Brain microvascular endothelial cell (primary cell): Measurements from ENCODE around the gene SERP2.

ENCODE experiments used
- DNase-seq: peaks from one replicate; pipeline ENCODE4 v3.0.0-alpha.2; 2020
- H3K27ac ChIP-seq: fragments of 250-450 bp; sonication (Bioruptor Pico); 2 replicates; pipeline ENCODE4 v1.5.1; 2020; ENCODE audit warnings: mild to moderate bottlenecking, moderate library complexity
- H3K27me3 ChIP-seq: fragments of 250-450 bp; sonication (Bioruptor Pico); replicated peaks from 2 replicates; pipeline ENCODE4 v1.5.1; 2020; ENCODE audit warnings: mild to moderate bottlenecking
- H3K36me3 ChIP-seq: fragments of 250-450 bp; sonication (Bioruptor Pico); replicated peaks from 2 replicates; pipeline ENCODE4 v1.5.1; 2020; ENCODE audit warnings: mild to moderate bottlenecking
- H3K4me3 ChIP-seq: 2 replicates; pipeline ENCODE4 v1.5.1; 2011; ENCODE audit warnings: low read depth, mild to moderate bottlenecking, control low read depth, low read length, moderate library complexity
- in situ Hi-C: cut with HindIII; loops from 2 replicates; pipeline ENCODE4 v1.10.0; 2017; ENCODE audit warnings: low sequenced_read_pairs, low pct_ligation_motif_present
- TF ChIP-seq, protein P1 (sequence below): IDR thresholded peaks from 2 replicates; pipeline ENCODE4 v1.5.1; 2011; ENCODE audit warnings: low read depth, mild to moderate bottlenecking, moderate library complexity, low read length, control low read depth, inconsistent platforms; ENCODE audit errors: missing control alignments

The SERP2 gene

DNA sequence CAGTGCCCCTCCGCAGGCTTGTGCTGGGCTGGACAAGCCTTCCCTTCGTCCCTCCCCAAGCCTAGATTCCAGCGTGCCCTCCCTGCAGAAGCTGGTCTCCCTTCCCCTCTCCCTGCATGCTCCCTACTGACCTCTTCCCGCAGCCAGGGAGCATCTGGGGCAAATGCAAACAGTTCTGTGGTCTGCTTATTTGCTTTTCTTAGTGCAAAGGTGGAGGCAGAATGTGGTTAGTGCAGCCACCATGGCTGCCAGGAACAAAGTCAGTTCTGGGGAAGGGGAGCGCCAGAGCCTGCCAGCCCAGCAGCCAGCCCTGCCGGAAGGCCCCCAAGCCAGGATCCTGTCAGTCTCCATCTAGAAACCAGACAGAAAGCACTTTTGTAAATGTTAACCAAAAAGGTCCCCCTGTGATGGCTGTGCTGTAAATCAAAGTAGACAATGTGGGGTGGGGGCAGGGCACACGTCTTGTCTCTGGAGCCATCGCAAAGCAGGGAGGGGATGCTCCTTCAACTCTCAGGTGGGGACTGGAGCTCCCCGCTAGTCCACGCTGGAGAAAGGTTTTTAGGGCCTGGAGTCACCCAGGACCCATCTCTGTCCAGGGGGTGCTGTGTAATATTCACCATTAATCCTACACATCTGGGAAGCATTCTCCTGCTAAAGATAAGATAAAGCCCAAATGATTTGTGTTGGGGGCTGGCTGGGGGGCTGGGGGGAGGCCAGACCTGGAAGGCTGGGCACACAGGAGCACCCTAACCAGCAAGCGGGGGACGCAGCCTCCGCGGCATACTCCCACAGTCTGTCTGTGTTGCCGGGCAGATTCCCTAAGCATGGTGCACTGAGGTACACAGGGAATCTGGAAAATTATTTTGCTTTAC, 30.9 kb downstream of the SERP2 start:
- Histone ChIP-seq H3K27ac (no peak overlapping the region), H3K36me3 (no peaks in the 10 kb centered on the region), H3K4me3 (no peak overlapping the region), H3K27me3 (no peaks in the 10 kb centered on the region)
- in situ Hi-C loops: no loop called here
- no peak for DNase-seq
- TF ChIP-seq, protein P1, sequence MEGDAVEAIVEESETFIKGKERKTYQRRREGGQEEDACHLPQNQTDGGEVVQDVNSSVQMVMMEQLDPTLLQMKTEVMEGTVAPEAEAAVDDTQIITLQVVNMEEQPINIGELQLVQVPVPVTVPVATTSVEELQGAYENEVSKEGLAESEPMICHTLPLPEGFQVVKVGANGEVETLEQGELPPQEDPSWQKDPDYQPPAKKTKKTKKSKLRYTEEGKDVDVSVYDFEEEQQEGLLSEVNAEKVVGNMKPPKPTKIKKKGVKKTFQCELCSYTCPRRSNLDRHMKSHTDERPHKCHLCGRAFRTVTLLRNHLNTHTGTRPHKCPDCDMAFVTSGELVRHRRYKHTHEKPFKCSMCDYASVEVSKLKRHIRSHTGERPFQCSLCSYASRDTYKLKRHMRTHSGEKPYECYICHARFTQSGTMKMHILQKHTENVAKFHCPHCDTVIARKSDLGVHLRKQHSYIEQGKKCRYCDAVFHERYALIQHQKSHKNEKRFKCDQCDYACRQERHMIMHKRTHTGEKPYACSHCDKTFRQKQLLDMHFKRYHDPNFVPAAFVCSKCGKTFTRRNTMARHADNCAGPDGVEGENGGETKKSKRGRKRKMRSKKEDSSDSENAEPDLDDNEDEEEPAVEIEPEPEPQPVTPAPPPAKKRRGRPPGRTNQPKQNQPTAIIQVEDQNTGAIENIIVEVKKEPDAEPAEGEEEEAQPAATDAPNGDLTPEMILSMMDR: no peak

DNA sequence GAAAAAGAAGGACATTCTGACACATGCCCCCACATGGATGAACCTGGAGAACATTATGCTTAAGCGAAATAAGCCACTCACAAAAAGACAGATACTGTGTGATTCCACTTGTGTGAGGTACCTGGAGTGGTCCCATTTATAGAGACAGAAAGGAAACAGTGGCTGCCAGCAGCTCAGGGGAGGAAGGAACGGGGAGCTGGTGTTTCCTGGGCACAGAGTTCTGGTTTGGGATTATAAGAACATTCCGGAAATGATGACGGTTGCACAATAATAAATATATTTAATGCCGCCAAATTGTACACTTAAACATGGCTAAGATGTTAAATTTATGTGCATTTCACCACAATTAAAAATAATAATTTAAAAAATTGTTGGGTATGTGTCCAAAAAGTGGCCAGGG, 33.0 kb downstream of the SERP2 start:
- H3K27ac ChIP-seq: no peak overlapping the region
- no peaks in the 10 kb centered on the region for H3K36me3 ChIP-seq
- no peak overlapping the region for H3K4me3 ChIP-seq
- no peaks in the 10 kb centered on the region for H3K27me3 ChIP-seq
- no peak for DNase-seq
- in situ Hi-C loops: no loop called here
- TF ChIP-seq, protein P1: no peak

DNA sequence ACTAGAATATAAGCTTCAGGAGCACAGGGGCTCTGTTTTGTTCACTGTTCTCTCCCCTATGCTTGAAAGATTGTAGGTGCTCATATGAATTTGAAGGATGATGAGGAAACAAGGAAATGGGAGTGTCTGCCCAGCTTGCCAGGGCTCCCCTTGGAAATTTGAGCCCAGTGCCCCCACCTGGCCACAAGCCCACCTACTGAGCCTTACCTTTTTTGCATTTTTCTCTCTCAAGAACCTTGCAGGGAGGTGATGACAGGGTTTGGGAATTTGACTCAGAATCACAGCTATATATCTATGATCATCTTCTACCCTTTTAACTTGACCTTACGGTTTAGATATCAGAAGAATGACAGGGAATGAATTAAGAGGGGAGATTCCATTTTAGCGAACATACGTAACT, 33.8 kb downstream of the SERP2 start:
- TF ChIP-seq, protein P1: no peak
- H3K4me3 ChIP-seq: no peak overlapping the region
- in situ Hi-C loops: no loop called here
- no peak for DNase-seq
- H3K27me3 ChIP-seq: no peaks in the 10 kb centered on the region
- H3K27ac ChIP-seq: no peak overlapping the region
- no peaks in the 10 kb centered on the region for H3K36me3 ChIP-seq

DNA sequence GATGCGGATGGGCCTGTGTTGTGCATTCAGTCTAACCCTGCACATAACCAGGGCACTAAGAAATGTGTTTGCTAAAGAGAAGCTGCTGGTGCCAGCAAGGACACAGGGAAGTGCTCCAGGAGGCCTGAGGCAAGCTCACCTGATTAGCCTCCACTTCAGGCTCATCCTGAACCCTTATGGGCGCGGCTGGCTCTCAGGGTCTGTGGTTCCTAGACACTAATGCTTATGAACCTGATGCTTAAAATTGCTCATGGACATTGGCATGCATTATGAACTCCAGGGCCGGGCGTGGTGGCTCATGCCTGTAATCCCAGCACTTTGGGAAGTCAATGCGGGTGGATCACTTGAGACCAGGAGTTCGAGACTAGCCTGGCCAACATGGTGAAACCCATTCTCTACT, 34.3 kb downstream of the SERP2 start:
- Histone ChIP-seq H3K27ac (no peak overlapping the region), H3K4me3 (no peak overlapping the region), H3K27me3 (no peaks in the 10 kb centered on the region), H3K36me3 (no peaks in the 10 kb centered on the region)
- TF ChIP-seq, protein P1: no peak
- in situ Hi-C loops: no loop called here
- no peak for DNase-seq

DNA sequence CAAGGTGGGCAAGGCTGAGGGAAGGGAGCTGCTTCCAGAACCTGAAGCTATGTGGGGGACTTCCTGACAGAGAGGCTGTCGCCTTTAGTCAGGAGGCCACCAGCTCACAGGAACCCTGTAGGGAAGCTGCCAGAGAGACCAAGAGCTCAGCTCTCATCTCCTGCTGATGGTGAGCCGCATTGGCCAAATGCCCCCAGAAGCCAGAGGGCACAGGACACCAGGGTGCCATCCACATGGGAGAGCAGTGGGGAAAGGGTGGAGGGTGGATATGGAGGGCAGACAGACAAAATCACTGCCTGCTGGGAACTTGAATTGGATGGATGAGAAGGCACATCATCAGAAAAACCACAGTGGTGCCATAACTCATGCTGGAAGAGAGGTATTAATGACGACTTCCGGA, 36.0 kb downstream of the SERP2 start:
- TF ChIP-seq, protein P1: no peak
- no peak for DNase-seq
- in situ Hi-C loops: no loop called here

More for the DNA sequence above, 36.0 kb downstream of the SERP2 start:
- H3K4me3 ChIP-seq: no peak overlapping the region
- H3K27me3 ChIP-seq: no peaks in the 10 kb centered on the region
- H3K36me3 ChIP-seq: no peaks in the 10 kb centered on the region
- no peak overlapping the region for H3K27ac ChIP-seq
